NCI-H1092 (cell line): ENCODE data around the gene B4GALNT3.
A peak's percentile ranks its signal among the peaks of the same experiment; 100 is the strongest.

Experiments
- DNase-seq: peaks from one replicate; lab custom pipeline; 2025; lab: John Stamatoyannopoulos, UW

Gene B4GALNT3

DNA sequence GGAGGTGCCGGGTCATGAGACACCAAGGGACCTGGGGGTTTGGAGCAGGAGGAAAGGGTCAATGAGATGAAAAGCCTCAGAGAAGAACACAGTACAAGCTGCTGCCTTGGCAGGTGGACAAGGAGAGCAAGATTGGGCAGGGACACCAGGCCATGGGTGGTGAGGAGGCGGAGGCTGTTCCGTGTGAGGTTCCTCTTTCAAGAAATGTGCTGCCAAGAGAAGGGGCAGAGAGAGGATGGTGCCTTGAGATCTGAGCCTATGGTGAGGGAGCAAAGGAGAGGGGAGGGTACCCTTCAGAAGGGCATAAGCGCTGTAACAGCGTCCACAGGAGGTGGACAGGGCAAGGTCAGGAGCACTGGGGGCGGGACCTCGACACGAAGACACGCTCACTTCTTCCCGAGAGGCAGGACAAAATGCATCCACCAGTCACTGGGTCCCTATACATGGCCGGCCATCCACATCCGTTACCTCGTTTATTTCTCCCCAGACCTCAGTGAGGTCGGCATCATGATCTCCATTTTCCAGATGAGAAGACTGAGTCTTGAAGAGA is 100.2 kb downstream of the B4GALNT3 start:
- no peak for DNase-seq

DNA sequence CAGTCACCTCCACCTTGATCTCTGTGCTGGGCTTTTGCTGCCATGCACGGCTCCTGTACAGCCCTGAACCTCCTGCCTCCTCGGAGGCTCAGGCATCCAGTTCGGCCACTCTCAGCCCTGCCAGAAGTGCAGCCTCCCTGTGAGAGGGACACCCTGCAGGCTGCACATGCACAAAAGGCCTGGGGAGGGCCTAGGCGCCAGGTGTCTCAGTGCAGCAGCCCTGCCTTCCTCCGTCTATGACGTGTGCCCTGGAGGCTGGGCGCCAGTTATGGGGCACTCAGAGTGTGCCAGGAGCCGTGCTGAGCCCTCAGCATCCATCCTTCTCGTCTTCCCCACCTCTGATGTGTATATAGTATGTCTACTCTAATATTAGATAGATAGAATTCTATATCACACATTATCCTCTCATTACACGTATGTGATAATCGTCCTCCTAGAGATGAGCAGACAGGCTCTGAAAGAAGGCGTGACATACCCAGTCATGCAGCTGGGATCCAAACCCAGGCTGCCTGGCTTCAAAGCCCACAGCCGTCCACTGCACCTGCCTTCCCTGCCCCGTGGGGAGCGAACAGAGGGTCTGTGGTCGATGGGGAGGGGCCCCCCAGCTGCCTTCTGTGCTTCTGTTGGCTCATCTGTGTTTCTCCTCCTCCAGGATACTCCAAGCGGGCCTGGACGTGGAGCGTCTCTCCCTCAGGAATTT is 101.1 kb downstream of the B4GALNT3 start:
- DNase-seq = peak; percentile 19

DNA sequence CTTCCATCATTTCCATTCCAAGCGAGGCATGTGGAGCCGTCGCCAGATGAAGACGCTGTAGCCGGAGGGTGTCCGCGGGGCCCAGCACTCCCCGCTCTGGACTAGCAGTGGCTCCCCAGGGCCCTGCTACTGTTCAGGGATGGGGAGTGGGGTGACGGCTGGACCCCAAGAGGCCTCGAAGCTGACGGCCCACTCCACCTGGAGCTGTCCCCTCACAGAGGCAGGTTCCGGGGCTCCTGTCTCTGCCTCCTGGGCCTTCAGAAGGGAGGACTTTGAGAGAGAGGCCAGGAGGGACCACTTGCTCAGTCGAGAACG is 101.6 kb downstream of the B4GALNT3 start:
- no peak for DNase-seq

GRCh38 chr12:561908-562593 is 102.3 kb downstream of the B4GALNT3 start:
- DNase-seq = no peak

DNA sequence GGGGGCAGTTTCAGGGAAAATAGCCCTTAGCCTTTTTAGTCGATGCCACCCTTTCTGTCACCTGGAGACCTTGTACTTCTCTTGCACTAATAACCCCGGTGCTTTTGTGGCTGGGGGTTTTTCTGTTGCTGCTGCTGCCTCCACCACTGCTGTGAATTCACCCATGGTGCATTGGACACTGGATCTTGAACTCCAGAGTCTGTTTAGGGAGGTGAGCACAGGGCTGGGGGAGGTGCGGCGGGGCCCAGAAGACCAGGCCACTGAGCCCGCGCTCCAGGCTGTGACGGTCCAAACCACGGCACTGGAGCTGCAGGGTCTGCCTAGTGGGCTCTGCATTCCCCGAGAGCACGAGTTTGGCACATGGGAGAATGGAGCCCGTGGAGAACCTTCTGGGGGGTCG is 102.9 kb downstream of the B4GALNT3 start:
- DNase-seq = no peak

GRCh38 chr12:563250-563781 is 103.6 kb downstream of the B4GALNT3 start:
- no peak for DNase-seq

GRCh38 chr12:563787-564298 is 104.1 kb downstream of the B4GALNT3 start:
- DNase-seq = no peak

DNA sequence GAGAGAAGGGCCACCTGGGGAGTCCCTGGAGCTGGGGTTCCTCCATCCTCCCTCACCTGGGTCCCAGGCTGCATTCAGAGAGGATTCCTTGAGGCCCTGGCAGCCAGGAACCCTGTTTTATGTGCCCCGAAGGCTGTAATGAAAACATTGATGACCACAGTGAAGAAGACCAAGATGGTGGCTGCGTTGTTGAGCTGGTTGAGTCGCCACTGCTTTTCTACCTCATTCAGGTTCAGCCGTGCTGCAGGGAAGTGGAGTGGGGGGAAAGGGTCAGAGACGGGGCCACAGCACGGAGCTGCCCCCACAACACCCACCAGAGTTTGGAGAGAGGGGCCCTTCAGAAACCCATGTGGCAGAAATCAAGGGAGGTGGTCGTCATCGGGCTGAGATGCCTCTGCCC is 105.4 kb downstream of the B4GALNT3 start:
- no peak for DNase-seq

DNA sequence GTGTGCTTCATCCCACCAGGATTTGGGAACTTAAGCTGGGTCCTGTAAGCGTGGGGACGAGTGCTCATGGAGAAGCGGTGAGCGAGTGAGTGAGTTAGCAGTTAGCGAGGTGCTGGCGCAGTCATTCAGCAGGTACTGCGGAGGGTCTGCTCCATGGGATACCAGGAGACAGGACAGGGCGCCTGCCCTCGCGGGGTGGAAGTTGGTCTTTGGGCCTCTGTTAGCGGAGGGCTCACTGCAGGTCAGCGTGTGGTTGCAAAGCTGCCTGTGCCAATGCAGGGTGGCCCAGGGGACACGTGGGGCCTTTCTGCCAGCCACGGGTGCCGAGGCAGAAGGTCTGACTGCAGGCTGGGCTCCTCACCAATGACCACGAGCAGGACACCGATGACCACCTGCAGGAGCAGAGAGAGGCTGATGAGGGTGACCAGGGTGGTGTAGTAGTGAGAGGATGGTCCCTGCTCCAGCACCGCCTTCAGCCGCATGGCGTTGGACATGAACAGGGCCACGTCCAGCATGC is 105.9 kb downstream of the B4GALNT3 start:
- DNase-seq = no peak

DNA sequence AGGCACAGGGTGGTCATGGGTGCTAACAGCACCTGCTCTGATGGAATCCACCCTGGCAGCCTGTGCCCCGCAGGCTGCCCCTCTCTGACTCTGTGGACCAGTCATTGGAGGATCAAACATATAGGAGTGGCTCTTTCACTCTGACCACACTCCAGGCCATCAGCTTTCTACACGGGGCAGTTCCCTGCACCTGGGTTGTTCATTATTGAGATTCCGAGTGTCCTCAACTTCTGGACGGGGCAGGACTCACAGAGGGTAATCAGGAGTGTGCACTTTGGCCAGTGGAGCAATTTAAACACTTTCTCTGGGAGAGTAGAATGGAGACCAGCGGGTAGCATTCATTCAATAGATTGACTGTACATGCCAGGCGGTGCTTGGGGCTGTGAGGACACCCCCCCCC is 108.7 kb downstream of the B4GALNT3 start:
- DNase-seq = no peak

GRCh38 chr12:569091-569676 is 109.4 kb downstream of the B4GALNT3 start:
- DNase-seq = no peak

GRCh38 chr12:569803-570434 is 110.2 kb downstream of the B4GALNT3 start:
- DNase-seq = peak; percentile 82

DNA sequence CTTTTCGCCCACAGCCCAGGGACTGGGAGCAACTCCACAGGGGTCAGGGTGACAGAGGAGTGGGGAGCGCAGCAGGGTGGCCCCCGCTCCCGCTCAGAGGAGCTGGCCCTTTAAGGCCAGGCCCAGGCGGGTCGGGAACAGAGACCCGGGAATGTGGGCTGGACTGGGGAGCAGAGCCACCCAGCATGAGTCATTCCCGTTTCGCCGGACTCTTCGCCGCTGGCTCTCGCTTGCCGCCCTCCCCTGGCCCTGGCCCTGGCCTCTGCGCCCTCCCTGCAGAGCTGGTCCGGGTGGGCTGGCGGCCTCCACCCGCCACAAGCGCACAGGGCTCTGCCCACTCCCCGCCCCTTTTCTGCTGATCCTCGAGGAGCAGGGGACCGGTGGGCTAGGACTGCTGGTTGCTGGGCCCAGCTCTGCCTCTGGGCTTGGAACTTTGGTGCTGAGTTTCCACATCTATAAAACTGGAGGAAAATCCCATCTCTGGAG is 110.7 kb downstream of the B4GALNT3 start:
- DNase-seq = no peak

GRCh38 chr12:570921-571794 is 111.4 kb downstream of the B4GALNT3 start:
- DNase-seq = no peak

DNA sequence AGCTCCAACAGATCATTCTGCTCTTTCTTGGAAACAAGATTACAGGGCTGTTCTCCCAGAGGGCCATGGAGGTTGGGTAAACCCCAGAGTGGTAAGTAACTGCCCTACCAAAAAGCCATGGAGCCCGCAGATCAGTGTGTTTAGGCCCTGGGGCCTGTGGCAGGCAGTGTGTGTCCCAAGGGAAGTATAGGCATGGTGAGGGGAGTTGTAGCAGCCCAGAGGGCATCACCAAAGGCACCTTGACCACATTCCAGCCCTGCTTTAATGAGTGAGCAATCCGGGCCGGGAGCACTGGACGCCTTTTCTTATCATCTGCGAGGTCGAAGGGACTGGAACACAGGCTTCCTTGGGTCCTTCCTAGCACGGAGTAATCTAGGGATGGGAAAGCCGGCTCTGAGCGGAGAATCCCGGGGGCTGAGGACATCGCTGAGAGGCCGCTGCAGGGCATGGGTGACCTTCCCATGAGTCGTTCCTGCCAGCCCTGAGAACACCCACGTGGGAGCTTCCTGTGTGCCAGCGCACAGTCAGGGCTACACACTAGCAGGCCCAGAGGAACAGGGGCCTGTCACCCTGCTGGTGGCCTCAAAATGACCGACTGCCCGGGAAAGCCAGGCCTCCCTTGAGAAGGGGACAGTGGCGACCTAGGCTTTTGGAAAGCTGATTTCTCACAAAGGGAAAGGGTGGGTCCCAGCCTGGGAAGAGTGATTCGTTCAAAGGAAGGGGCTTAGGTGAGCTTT is 112.2 kb downstream of the B4GALNT3 start:
- no peak for DNase-seq

GRCh38 chr12:572532-572899 is 112.8 kb downstream of the B4GALNT3 start:
- no peak for DNase-seq

- no peak for DNase-seq
These were observed 113.5 kb downstream of the B4GALNT3 start for GRCh38 chr12:573232-573631.

GRCh38 chr12:574475-575128 is 114.9 kb downstream of the B4GALNT3 start:
- DNase-seq = no peak

- DNase-seq = no peak
These were observed 115.4 kb downstream of the B4GALNT3 start for GRCh38 chr12:575129-575502.
